ENCODE results near the gene EXT2.

EXT2 gene

GRCh38 chr11:44095506-44096359 is at the start of gene EXT2:
Gene EXT2, plus strand, starts transcription at chr11:44095678. Its CDS starts 12,035 bp downstream, at chr11:44107713.
- TF ChIP-seq, protein P1, sequence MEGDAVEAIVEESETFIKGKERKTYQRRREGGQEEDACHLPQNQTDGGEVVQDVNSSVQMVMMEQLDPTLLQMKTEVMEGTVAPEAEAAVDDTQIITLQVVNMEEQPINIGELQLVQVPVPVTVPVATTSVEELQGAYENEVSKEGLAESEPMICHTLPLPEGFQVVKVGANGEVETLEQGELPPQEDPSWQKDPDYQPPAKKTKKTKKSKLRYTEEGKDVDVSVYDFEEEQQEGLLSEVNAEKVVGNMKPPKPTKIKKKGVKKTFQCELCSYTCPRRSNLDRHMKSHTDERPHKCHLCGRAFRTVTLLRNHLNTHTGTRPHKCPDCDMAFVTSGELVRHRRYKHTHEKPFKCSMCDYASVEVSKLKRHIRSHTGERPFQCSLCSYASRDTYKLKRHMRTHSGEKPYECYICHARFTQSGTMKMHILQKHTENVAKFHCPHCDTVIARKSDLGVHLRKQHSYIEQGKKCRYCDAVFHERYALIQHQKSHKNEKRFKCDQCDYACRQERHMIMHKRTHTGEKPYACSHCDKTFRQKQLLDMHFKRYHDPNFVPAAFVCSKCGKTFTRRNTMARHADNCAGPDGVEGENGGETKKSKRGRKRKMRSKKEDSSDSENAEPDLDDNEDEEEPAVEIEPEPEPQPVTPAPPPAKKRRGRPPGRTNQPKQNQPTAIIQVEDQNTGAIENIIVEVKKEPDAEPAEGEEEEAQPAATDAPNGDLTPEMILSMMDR (IDR thresholded peaks at IDR 0.05; ENCODE audit: borderline replicate concordance, control extremely low read depth, extremely low read depth, insufficient read depth, missing control alignments) = peak; percentile 98
- peak; percentile 95 for DNase-seq (ENCODE audit: low spot score)
- in situ Hi-C loops (cut with MboI; ENCODE audit: low sequenced_read_pairs, unreplicated experiment) = loop anchor here (10.0 kb wide), 1 partner anchor 449 kb away; no protein-coding TSS in a partner anchor

DNA sequence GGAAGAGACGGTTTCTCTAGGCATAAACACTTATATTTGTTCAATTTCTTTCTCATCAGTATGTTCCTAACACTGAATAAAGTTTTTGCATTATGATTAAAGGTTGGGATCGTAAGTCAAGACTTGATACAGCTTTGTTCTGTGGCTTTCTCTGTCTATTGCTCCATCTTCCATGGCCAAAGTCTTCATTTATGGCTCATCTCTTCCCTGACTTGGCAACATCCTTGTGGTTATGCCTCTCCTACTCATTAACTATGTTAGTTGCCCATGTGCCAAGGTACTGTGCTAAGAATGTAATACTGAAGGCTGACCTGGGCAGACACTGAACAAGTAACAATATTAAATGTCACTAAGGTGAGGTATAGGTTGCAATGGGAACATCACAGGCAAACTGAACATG is 49.3 kb upstream of the EXT2 start:
- TF ChIP-seq, protein P1 (IDR thresholded peaks at IDR 0.05; ENCODE audit: borderline replicate concordance, control extremely low read depth, extremely low read depth, insufficient read depth, missing control alignments) = no peak
- in situ Hi-C loops (cut with MboI; ENCODE audit: low sequenced_read_pairs, unreplicated experiment) = no loop called here
- no peak for DNase-seq (ENCODE audit: low spot score)

- DNase-seq (ENCODE audit: low spot score) = no peak
- TF ChIP-seq, protein P1 (IDR thresholded peaks at IDR 0.05; ENCODE audit: borderline replicate concordance, control extremely low read depth, extremely low read depth, insufficient read depth, missing control alignments) = no peak
- in situ Hi-C loops (cut with MboI; ENCODE audit: low sequenced_read_pairs, unreplicated experiment) = no loop called here
Measured at GRCh38 chr11:44047298-44047697, 48.2 kb upstream of the EXT2 start.

- TF ChIP-seq, protein P1 (IDR thresholded peaks at IDR 0.05; ENCODE audit: borderline replicate concordance, control extremely low read depth, extremely low read depth, insufficient read depth, missing control alignments) = no peak
- in situ Hi-C loops (cut with MboI; ENCODE audit: low sequenced_read_pairs, unreplicated experiment) = no loop called here
- DNase-seq (ENCODE audit: low spot score) = no peak
Measured at GRCh38 chr11:44047931-44048431, 47.5 kb upstream of the EXT2 start, which contains the start of gene ACCSL. Gene ACCSL, plus strand, starts transcription at chr11:44047981. Its CDS starts 56 bp downstream, at chr11:44048037.

- in situ Hi-C loops (cut with MboI; ENCODE audit: low sequenced_read_pairs, unreplicated experiment) = no loop called here
- TF ChIP-seq, protein P1 (IDR thresholded peaks at IDR 0.05; ENCODE audit: borderline replicate concordance, control extremely low read depth, extremely low read depth, insufficient read depth, missing control alignments) = no peak
- no peak for DNase-seq (ENCODE audit: low spot score)
Measured at GRCh38 chr11:44049832-44050231, 45.6 kb upstream of the EXT2 start.

GRCh38 chr11:44051171-44051570 is 44.3 kb upstream of the EXT2 start:
- DNase-seq (ENCODE audit: low spot score) = no peak
- in situ Hi-C loops (cut with MboI; ENCODE audit: low sequenced_read_pairs, unreplicated experiment) = no loop called here
- TF ChIP-seq, protein P1 (IDR thresholded peaks at IDR 0.05; ENCODE audit: borderline replicate concordance, control extremely low read depth, extremely low read depth, insufficient read depth, missing control alignments) = no peak

Measured in GM13976 (cell line).